Upper lobe of right lung (tissue), 1 donor: ENCODE measurements around the gene SLC25A52. TPM values are rescaled to one million over a fixed set of nuclear protein-coding genes. Genes with fewer than 3 reads are reported as not detected.

Source experiments
- ATAC-seq: fragments of 200-7000 bp; cut with Tn5 transposase; one replicate; pipeline ENCODE4 v1.9.1; 2020; ENCODE audit warnings: mild to moderate bottlenecking, moderate library complexity
- DNase-seq: peaks from one replicate; pipeline ENCODE4 v3.0.0-alpha.2; 2020
- H3K27ac ChIP-seq: fragments of 200-600 bp; one replicate; pipeline ENCODE4 v1.8.0; 2022
- H3K27me3 ChIP-seq: fragments of 200-600 bp; one replicate; pipeline ENCODE4 v1.8.0; 2022; ENCODE audit warnings: mild to moderate bottlenecking
- H3K36me3 ChIP-seq: fragments of 200-600 bp; one replicate; pipeline ENCODE4 v1.8.0; 2022
- H3K4me1 ChIP-seq: fragments of 200-600 bp; one replicate; pipeline ENCODE4 v1.8.0; 2022
- H3K4me3 ChIP-seq: fragments of 200-600 bp; one replicate; pipeline ENCODE4 v1.8.0; 2022; ENCODE audit warnings: mild to moderate bottlenecking
- H3K9me3 ChIP-seq: fragments of 200-600 bp; one replicate; pipeline ENCODE4 v1.8.0; 2022
- CTCF ChIP-seq: fragments of 200-600 bp; IDR thresholded peaks from one replicate; pipeline ENCODE4 v1.8.0; 2022; ENCODE audit warnings: antibody characterized with exemption
- intact Hi-C: fragments of 100-400 bp; cut with DNase I; formaldehyde crosslinking; loops from one replicate; pipeline ENCODE4 v1.11.0; 2022
- total RNA-seq: library from RNA; stranded (reverse); fragmentation: NEBNext Ultra II Directional; extraction: Animal tissue kit (Norgen Biotek cat#: 25700); gene quantifications from one replicate; pipeline ENCODE4 v1.2.1, GENCODE V29; 2021
- donor health status: DM: no; HTN: yes; CAD: no; lungs with severe emphysema.

Gene SLC25A52
- total RNA-seq, 1 donor from 2014 or later, result not detected

GRCh38 chr18:31792580-31792911 lies 31.9 kb upstream of the SLC25A52 start:
- ATAC-seq, result no peak
- H3K9me3 ChIP-seq, result no peaks in the 10 kb centered on the region
- H3K27me3 ChIP-seq, result no peaks in the 10 kb centered on the region
- H3K36me3 ChIP-seq, result no peaks in the 10 kb centered on the region
- H3K4me1 ChIP-seq, result no peaks in the 10 kb centered on the region
- intact Hi-C loops, result no loop called here
- TF ChIP-seq CTCF, result no peak
- H3K27ac ChIP-seq, result no peak overlapping the region
- no peak for DNase-seq
- no peak overlapping the region for H3K4me3 ChIP-seq

- Histone ChIP-seq H3K27me3 (no peaks in the 10 kb centered on the region), H3K9me3 (no peaks in the 10 kb centered on the region), H3K4me1 (no peaks in the 10 kb centered on the region), H3K4me3 (no peak overlapping the region), H3K27ac (no peak overlapping the region), H3K36me3 (no peaks in the 10 kb centered on the region)
- intact Hi-C loops, result no loop called here
- ATAC-seq (peak; percentile 90), DNase-seq (no peak)
- TF ChIP-seq CTCF, result no peak
Measured at GRCh38 chr18:31791817-31792579, 31.3 kb upstream of the SLC25A52 start.

- DNase-seq, result no peak
- Histone ChIP-seq H3K27me3 (no peaks in the 10 kb centered on the region), H3K27ac (no peak overlapping the region), H3K4me3 (no peak overlapping the region), H3K4me1 (no peaks in the 10 kb centered on the region), H3K9me3 (no peaks in the 10 kb centered on the region), H3K36me3 (no peaks in the 10 kb centered on the region)
- ATAC-seq, result no peak
- no peak for TF ChIP-seq CTCF
- intact Hi-C loops, result no loop called here
Measured at GRCh38 chr18:31789409-31789808, 28.7 kb upstream of the SLC25A52 start.

- intact Hi-C loops, result no loop called here
- ATAC-seq (no peak), DNase-seq (no peak)
- TF ChIP-seq CTCF, result no peak
- Histone ChIP-seq H3K4me1 (no peaks in the 10 kb centered on the region), H3K36me3 (no peaks in the 10 kb centered on the region), H3K27me3 (no peaks in the 10 kb centered on the region), H3K9me3 (peaks cover 13% of the 10 kb centered on the region), H3K27ac (no peak overlapping the region), H3K4me3 (no peak overlapping the region)
Measured at GRCh38 chr18:31783059-31783458, 22.4 kb upstream of the SLC25A52 start.

- no peak for TF ChIP-seq CTCF
- intact Hi-C loops, result no loop called here
Measured at GRCh38 chr18:31778391-31778950, 17.8 kb upstream of the SLC25A52 start.

More at GRCh38 chr18:31778391-31778950, 17.8 kb upstream of the SLC25A52 start:
- no peak for DNase-seq
- Histone ChIP-seq H3K9me3 (peaks cover 13% of the 10 kb centered on the region), H3K4me1 (no peaks in the 10 kb centered on the region), H3K27ac (no peak overlapping the region), H3K4me3 (no peak overlapping the region), H3K36me3 (no peaks in the 10 kb centered on the region), H3K27me3 (no peaks in the 10 kb centered on the region)
- ATAC-seq, result no peak
